Fibroblast of lung (primary cell): Measurements from ENCODE around the gene HABP4. TPM values are rescaled to one million over a fixed set of nuclear protein-coding genes. Genes with fewer than 3 reads are reported as not detected.

ENCODE experiments used
- DNase-seq, 2 donors: peaks; one replicate each; pipeline versions ENCODE4 v3.0.0 to v3.0.0-alpha.2; 2010; ENCODE audit warnings: low read depth in 2 of 2
- H2AFZ ChIP-seq: 2 replicates; pipeline ENCODE4 v1.5.1; 2012; ENCODE audit warnings: low read length, control low read depth, inconsistent platforms
- H3K27ac ChIP-seq: 2 replicates; pipeline ENCODE4 v1.5.1; 2011; ENCODE audit warnings: low read length, control low read depth; ENCODE audit not compliant: insufficient read depth
- H3K27me3 ChIP-seq: 2 replicates; pipeline ENCODE4 v1.5.1; 2011; ENCODE audit warnings: mild to moderate bottlenecking, low read length; ENCODE audit not compliant: control insufficient read depth, insufficient read depth
- H3K36me3 ChIP-seq: 2 replicates; pipeline ENCODE4 v1.5.1; 2011; ENCODE audit warnings: low read length; ENCODE audit not compliant: control insufficient read depth, insufficient read depth
- H3K4me1 ChIP-seq: 2 replicates; pipeline ENCODE4 v1.5.1; 2011; ENCODE audit warnings: low read length; ENCODE audit not compliant: control insufficient read depth, insufficient read depth; ENCODE audit errors: extremely low read depth
- H3K4me2 ChIP-seq: 2 replicates; pipeline ENCODE4 v1.5.1; 2011; ENCODE audit warnings: low read length, control low read depth; ENCODE audit not compliant: insufficient read depth; ENCODE audit errors: extremely low read depth
- H3K4me3 ChIP-seq, 4 experiments: fragments of 200-600 bp in 1 of 4; sonication (generic) in 1 of 4; replicated peaks in 1 of 4; 2 replicates each; pipeline ENCODE4 v1.5.1; 2011 to 2016; ENCODE audit warnings: low read length in 4 of 4, low read depth in 3 of 4, mild to moderate bottlenecking in 3 of 4, control low read depth in 2 of 4, inconsistent platforms in 1 of 4, mixed read lengths in 1 of 4; ENCODE audit not compliant: insufficient read depth in 1 of 4; ENCODE audit errors: control extremely low read depth in 1 of 4
- H3K79me2 ChIP-seq: 2 replicates; pipeline ENCODE4 v1.5.1; 2012; ENCODE audit warnings: mild to moderate bottlenecking, low read length, inconsistent platforms; ENCODE audit not compliant: control insufficient read depth, insufficient read depth
- H3K9ac ChIP-seq: 2 replicates; pipeline ENCODE4 v1.5.1; 2011; ENCODE audit warnings: mild to moderate bottlenecking, low read length, control low read depth; ENCODE audit not compliant: insufficient read depth
- H3K9me3 ChIP-seq: 2 replicates; pipeline ENCODE4 v1.5.1; 2012; ENCODE audit warnings: low read depth, low read length; ENCODE audit not compliant: control insufficient read depth, insufficient read depth
- H4K20me1 ChIP-seq: 2 replicates; pipeline ENCODE4 v1.5.1; 2011; ENCODE audit warnings: low read length; ENCODE audit not compliant: control insufficient read depth, insufficient read depth; ENCODE audit errors: extremely low read depth
- CTCF ChIP-seq, 2 donors: IDR thresholded peaks in 1 of 2; conservative IDR thresholded peaks in 1 of 2; 1 replicate in 1 of 2; 2 replicates in 1 of 2; pipeline ENCODE4 v1.5.1; 2011 to 2012; ENCODE audit warnings: low read length in 2 of 2, control low read depth in 1 of 2, inconsistent platforms in 1 of 2, low read depth in 1 of 2, mild to moderate bottlenecking in 1 of 2
- EZH2 ChIP-seq: IDR thresholded peaks from 2 replicates; pipeline ENCODE4 v1.5.1; 2012; ENCODE audit warnings: low read length, control low read depth, mild to moderate bottlenecking; ENCODE audit errors: missing control alignments
- polyA plus RNA-seq, 2 donors: library from polyadenylated mRNA; depleted of rRNA in 1 of 2; stranded (reverse) in 1 of 2; unstranded in 1 of 2; fragments of >200 nt; gene quantifications; 2 replicates each; pipeline ENCODE4 v1.2.1, GENCODE V29; 2011 to 2012; ENCODE audit warnings: missing spikeins in 1 of 2
- total RNA-seq: library from RNA; depleted of rRNA; stranded (reverse); fragments of >200 nt; gene quantifications from 2 replicates; pipeline ENCODE4 v1.2.1, GENCODE V29; 2014

Gene HABP4
- total and polyA plus RNA-seq, 2 donors (not counting 1 experiment from before 2014, with no cell fraction given): 28.7 to 31.4 TPM

GRCh38 chr9:96436456-96437126, 13.4 kb upstream of the HABP4 start:
- no peaks in the 10 kb centered on the region for H3K4me1 ChIP-seq
- H3K4me2 ChIP-seq: no peak overlapping the region
- TF ChIP-seq CTCF (conservative IDR thresholded peaks at IDR 0.05 in 1 of 2, IDR thresholded peaks at IDR 0.05 in 1 of 2; ENCODE audit: low read depth in 1 of 2, low read length in 2 of 2) (no peak), EZH2 (no peak)
- no peaks in the 10 kb centered on the region for H3K36me3 ChIP-seq
- H3K9ac ChIP-seq: no peak overlapping the region
- DNase-seq: no peak
- H3K27me3 ChIP-seq: no peaks in the 10 kb centered on the region
- no peaks in the 10 kb centered on the region for H3K79me2 ChIP-seq
- no peak overlapping the region for H3K27ac ChIP-seq
- H3K9me3 ChIP-seq: no peaks in the 10 kb centered on the region
- no peak overlapping the region for H3K4me3 ChIP-seq
- no peak overlapping the region for H2AFZ ChIP-seq
- no peaks in the 10 kb centered on the region for H4K20me1 ChIP-seq

DNA sequence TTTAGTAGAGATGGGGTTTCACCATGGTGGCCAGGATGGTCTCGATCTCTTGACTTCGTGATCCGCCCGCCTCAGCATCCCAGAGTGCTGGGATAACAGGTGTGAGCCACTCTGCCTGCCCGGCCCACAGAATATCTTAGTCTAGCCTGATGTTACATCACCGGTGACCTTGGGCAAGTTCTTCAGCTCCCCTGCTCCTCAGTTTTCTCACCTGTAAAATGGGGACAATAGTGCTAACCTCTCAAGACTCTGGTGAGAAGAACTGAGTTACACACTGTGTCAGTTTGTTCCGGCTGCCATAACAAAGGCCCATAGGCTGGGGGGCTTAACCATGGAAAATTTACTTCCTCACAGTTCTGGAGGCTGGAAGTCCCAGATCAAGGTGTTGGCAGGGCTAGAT, 12.5 kb upstream of the HABP4 start:
- no peaks in the 10 kb centered on the region for H3K36me3 ChIP-seq
- H3K9me3 ChIP-seq: no peaks in the 10 kb centered on the region
- no peaks in the 10 kb centered on the region for H3K27me3 ChIP-seq
- H4K20me1 ChIP-seq: no peaks in the 10 kb centered on the region
- H2AFZ ChIP-seq: no peak overlapping the region
- H3K4me3 ChIP-seq: no peak overlapping the region
- TF ChIP-seq CTCF (conservative IDR thresholded peaks at IDR 0.05 in 1 of 2, IDR thresholded peaks at IDR 0.05 in 1 of 2; ENCODE audit: low read depth in 1 of 2, low read length in 2 of 2) (no peak), EZH2 (no peak)
- DNase-seq: no peak
- H3K4me1 ChIP-seq: no peaks in the 10 kb centered on the region
- no peak overlapping the region for H3K27ac ChIP-seq
- no peak overlapping the region for H3K9ac ChIP-seq
- no peaks in the 10 kb centered on the region for H3K79me2 ChIP-seq
- H3K4me2 ChIP-seq: no peak overlapping the region

- Histone ChIP-seq H3K9ac (no peak overlapping the region), H3K79me2 (no peaks in the 10 kb centered on the region), H3K36me3 (no peaks in the 10 kb centered on the region), H3K27ac (no peak overlapping the region), H4K20me1 (no peaks in the 10 kb centered on the region), H3K4me2 (no peak overlapping the region), H3K27me3 (no peaks in the 10 kb centered on the region), H3K4me1 (no peaks in the 10 kb centered on the region), H3K4me3 (no peak overlapping the region), H2AFZ (no peak overlapping the region), H3K9me3 (no peaks in the 10 kb centered on the region)
- DNase-seq: no peak
- no peak for TF ChIP-seq EZH2
Measured at GRCh38 chr9:96440671-96441199, 9.2 kb upstream of the HABP4 start.
